ENCODE results near the gene EPHA10. TPM values are rescaled to one million over a fixed set of nuclear protein-coding genes. Genes with fewer than 3 reads are reported as not detected.

The EPHA10 gene
- total RNA-seq, 6 donors from 2014 or later: 0.76 to 1.7 (median 0.92) TPM; not detected in 2

GRCh38 chr1:37762516-37762915 lies 2.4 kb downstream of the EPHA10 start:
- Histone ChIP-seq H3K9me3 (no peaks in the 10 kb centered on the region), H3K4me3 (no peak overlapping the region), H3K27ac (no peak overlapping the region), H3K4me1 (peaks cover 0 to 6% (median 0%) of the 10 kb centered on the region in 4 donors), H3K36me3 (no peaks in the 10 kb centered on the region), H3K27me3 (peaks cover 0 to 25% (median 12%) of the 10 kb centered on the region in 4 donors)
- no peak for TF ChIP-seq EP300 (IDR thresholded peaks at IDR 0.05)
- TF ChIP-seq POLR2AphosphoS5 (IDR thresholded peaks at IDR 0.05): no peak
- ATAC-seq (ENCODE audit: low FRiP score in 2 of 2): no peak
- DNase-seq: no peak
- 56 to 68% methylated on average over 2 of the region's 2 CpGs for WGBS, 2 donors

- DNase-seq (peak in 1 of 2 donors; percentile 82), ATAC-seq (ENCODE audit: low FRiP score in 2 of 2) (peak in 1 of 2 donors; percentile 29)
- Histone ChIP-seq H3K4me1 (peaks cover 0 to 6% (median 0%) of the 10 kb centered on the region in 4 donors), H3K27ac (no peak overlapping the region), H3K36me3 (no peaks in the 10 kb centered on the region), H3K27me3 (peaks cover 0 to 25% (median 12%) of the 10 kb centered on the region in 4 donors), H3K9me3 (no peaks in the 10 kb centered on the region), H3K4me3 (no peak overlapping the region)
- no peak for TF ChIP-seq POLR2A (IDR thresholded peaks at IDR 0.05)
- no peak for TF ChIP-seq CTCF (IDR thresholded peaks at IDR 0.05)
- TF ChIP-seq EP300 (IDR thresholded peaks at IDR 0.05): no peak
- TF ChIP-seq POLR2AphosphoS5 (IDR thresholded peaks at IDR 0.05): no peak
- 52 to 62% methylated on average over 27 to 53 of the region's 68 CpGs for WGBS, 2 donors
Measured at GRCh38 chr1:37761416-37762095, 3.4 kb downstream of the EPHA10 start.

- no peaks in the 10 kb centered on the region for H3K4me1 ChIP-seq
- DNase-seq (no peak), ATAC-seq (ENCODE audit: low FRiP score in 2 of 2) (no peak)
- WGBS, 2 donors: 61 to 62% methylated on average over 2 of the region's 2 CpGs
- no peak overlapping the region for H3K4me3 ChIP-seq
- H3K36me3 ChIP-seq: no peaks in the 10 kb centered on the region
- H3K9me3 ChIP-seq: no peaks in the 10 kb centered on the region
- TF ChIP-seq CTCF (IDR thresholded peaks at IDR 0.05) (no peak), EP300 (IDR thresholded peaks at IDR 0.05) (no peak), POLR2AphosphoS5 (IDR thresholded peaks at IDR 0.05) (no peak), POLR2A (IDR thresholded peaks at IDR 0.05) (no peak)
- H3K27ac ChIP-seq: no peak overlapping the region
- H3K27me3 ChIP-seq: peaks cover 0 to 6% (median 3%) of the 10 kb centered on the region in 4 donors
Measured at GRCh38 chr1:37759451-37759850, 5.5 kb downstream of the EPHA10 start.

- peaks cover 0 to 23% (median 10%) of the 10 kb centered on the region in 4 donors for H3K27me3 ChIP-seq
- TF ChIP-seq POLR2AphosphoS5 (IDR thresholded peaks at IDR 0.05) (no peak), POLR2A (IDR thresholded peaks at IDR 0.05) (no peak), CTCF (IDR thresholded peaks at IDR 0.05) (no peak), EP300 (IDR thresholded peaks at IDR 0.05) (no peak)
Measured at GRCh38 chr1:37755951-37756560, 8.9 kb downstream of the EPHA10 start.

GRCh38 chr1:37755290-37755689 lies 9.6 kb downstream of the EPHA10 start:
- Histone ChIP-seq H3K4me1 (peaks cover 4 to 16% (median 6%) of the 10 kb centered on the region in 4 donors), H3K27ac (no peak overlapping the region), H3K36me3 (no peaks in the 10 kb centered on the region), H3K4me3 (no peak overlapping the region), H3K9me3 (no peaks in the 10 kb centered on the region), H3K27me3 (peaks cover 0 to 24% (median 12%) of the 10 kb centered on the region in 4 donors)
- TF ChIP-seq EP300 (IDR thresholded peaks at IDR 0.05) (no peak), CTCF (IDR thresholded peaks at IDR 0.05) (no peak), POLR2AphosphoS5 (IDR thresholded peaks at IDR 0.05) (no peak), POLR2A (IDR thresholded peaks at IDR 0.05) (no peak)
- peak in 1 of 2 donors; percentile 61 for ATAC-seq (ENCODE audit: low FRiP score in 2 of 2)
- no peak for DNase-seq
- WGBS, 2 donors: 59 to 88% methylated on average over 1 of the region's 1 CpG

More at GRCh38 chr1:37755951-37756560, 8.9 kb downstream of the EPHA10 start:
- Histone ChIP-seq H3K27ac (no peak overlapping the region), H3K4me1 (peaks cover 4 to 16% (median 6%) of the 10 kb centered on the region in 4 donors), H3K4me3 (no peak overlapping the region), H3K9me3 (no peaks in the 10 kb centered on the region), H3K36me3 (no peaks in the 10 kb centered on the region)
- no peak for ATAC-seq (ENCODE audit: low FRiP score in 2 of 2)
- DNase-seq: no peak
- 56 to 60% methylated on average over 2 to 4 of the region's 4 CpGs for WGBS, 2 donors
